ENCODE measurements around the gene RUBCNL.
"Not testable (repeated sequence)": the region's sequence is repeated elsewhere in the genome, so short reads cannot be mapped to it uniquely, and the experiment has no call there.

The RUBCNL gene

GRCh38 chr13:46373623-46374022, 13.4 kb downstream of the RUBCNL start:
- no peak for DNase-seq

- not testable (repeated sequence) for DNase-seq
Observed at GRCh38 chr13:46372938-46373337, 14.1 kb downstream of the RUBCNL start.

GRCh38 chr13:46372071-46372470, 15.0 kb downstream of the RUBCNL start:
- DNase-seq, result no peak

- DNase-seq, result no peak
Observed at GRCh38 chr13:46369506-46370277, 17.4 kb downstream of the RUBCNL start.

GRCh38 chr13:46367617-46368327, 19.3 kb downstream of the RUBCNL start:
- no peak for DNase-seq

GRCh38 chr13:46361276-46361934, 25.6 kb downstream of the RUBCNL start:
- DNase-seq, result no peak

- no peak for DNase-seq
Observed at GRCh38 chr13:46360604-46361003, 26.4 kb downstream of the RUBCNL start.

- no peak for DNase-seq
Observed at GRCh38 chr13:46359714-46360113, 27.3 kb downstream of the RUBCNL start.

- no peak for DNase-seq
Observed at GRCh38 chr13:46355901-46356590, 31.0 kb downstream of the RUBCNL start.

- no peak for DNase-seq
Observed at GRCh38 chr13:46355088-46355468, 32.0 kb downstream of the RUBCNL start.

- DNase-seq, result no peak
Observed at GRCh38 chr13:46354156-46355087, 32.6 kb downstream of the RUBCNL start.

- DNase-seq, result no peak
Observed at GRCh38 chr13:46352805-46353204, 34.2 kb downstream of the RUBCNL start.

GRCh38 chr13:46350003-46350402, 37.0 kb downstream of the RUBCNL start:
- no peak for DNase-seq

- no peak for DNase-seq
Observed at GRCh38 chr13:46348961-46349360, 38.1 kb downstream of the RUBCNL start.

GRCh38 chr13:46347277-46347676, 39.8 kb downstream of the RUBCNL start:
- DNase-seq, result no peak

- no peak for DNase-seq
Observed at GRCh38 chr13:46345866-46346265, 41.2 kb downstream of the RUBCNL start.

GRCh38 chr13:46345398-46345797, 41.7 kb downstream of the RUBCNL start:
- DNase-seq, result peak; percentile 60

- DNase-seq, result no peak
Observed at GRCh38 chr13:46343279-46343994, 43.6 kb downstream of the RUBCNL start.

- no peak for DNase-seq
Observed at GRCh38 chr13:46342538-46342937, 44.5 kb downstream of the RUBCNL start.

- DNase-seq, result no peak
Observed at GRCh38 chr13:46341112-46341711, 45.8 kb downstream of the RUBCNL start.

- DNase-seq, result no peak
Observed at GRCh38 chr13:46340631-46341111, 46.4 kb downstream of the RUBCNL start.
